K562 (cell line): ENCODE measurements around the gene C9. TPM values are rescaled to one million over a fixed set of nuclear protein-coding genes. Genes with fewer than 3 reads are reported as not detected.

Experiments used
- ATAC-seq: fragments of 200-7000 bp; cut with Tn5 transposase; 3 replicates; pipeline ENCODE4 v1.9.1; 2020; ENCODE audit warnings: moderate library complexity
- BruUV-seq: library from RNA; stranded (reverse); fragments of 400-500 nt; replicated peaks from 2 replicates; lab custom pipeline; 2021; lab: Mats Ljungman, UMichigan
- CTCF ChIA-PET: fragments of 300-600 bp; formaldehyde crosslinking; extraction: SDS; loops from one replicate; lab custom pipeline; 2021; ENCODE audit warnings: low intra/inter-chr PET ratio; lab: Yijun Ruan, JAX
- POLR2A ChIA-PET: fragments of 300-600, 350-650 bp; sonication (Branson Sonifier 250); formaldehyde crosslinking; extraction: SDS; loops from one replicate; lab custom pipeline; 2021; ENCODE audit warnings: antibody characterized with exemption, inconsistent platforms; lab: Yijun Ruan, JAX
- DNase-seq, 4 experiments: peaks; one replicate each; pipeline versions ENCODE4 v3.0.0 to v3.0.0-alpha.2; 2011 to 2018; ENCODE audit warnings: low spot score in 3 of 4, mixed read lengths in 3 of 4; ENCODE audit errors: extremely low read depth in 1 of 4
- FAIRE-seq: peaks from 2 replicates; lab custom pipeline; 2011; peaks lifted over from hg19 to GRCh38; lab: Jason Lieb, UNC
- H2AFZ ChIP-seq: 2 replicates; pipeline ENCODE4 v1.6.0; 2011; ENCODE audit warnings: low read depth, low read length, control low read depth, inconsistent platforms
- H3K27ac ChIP-seq: fragments of 200-600 bp; 3 replicates; pipeline ENCODE4 v1.8.0; 2011; ENCODE audit warnings: low read depth, mild to moderate bottlenecking, control low read depth, inconsistent platforms, low read length, moderate library complexity, mixed read lengths; ENCODE audit errors: extremely low read depth
- H3K27me3 ChIP-seq, 2 experiments: fragments of 300-600 bp in 1 of 2; 2 replicates in 1 of 2; 3 replicates in 1 of 2; pipeline versions ENCODE4 v1.6.0 to v1.8.0; 2011; ENCODE audit warnings: inconsistent platforms in 2 of 2, low read length in 2 of 2, mild to moderate bottlenecking in 1 of 2, mixed read lengths in 1 of 2, moderate library complexity in 1 of 2; ENCODE audit not compliant: control insufficient read depth in 2 of 2, insufficient read depth in 2 of 2
- H3K36me3 ChIP-seq: fragments of 300-600 bp; 3 replicates; pipeline ENCODE4 v1.8.0; 2011; ENCODE audit warnings: mild to moderate bottlenecking, low read length, inconsistent platforms; ENCODE audit not compliant: control insufficient read depth, insufficient read depth
- H3K4me1 ChIP-seq, 2 experiments: fragments of 200-600 bp in 1 of 2; replicated peaks in 1 of 2; 2 replicates in 1 of 2; 3 replicates in 1 of 2; pipeline versions ENCODE4 v1.5.1 to v1.8.0; 2011; ENCODE audit warnings: inconsistent platforms in 2 of 2, low read length in 2 of 2, mild to moderate bottlenecking in 1 of 2, mixed read lengths in 1 of 2, moderate library complexity in 1 of 2; ENCODE audit not compliant: control insufficient read depth in 2 of 2, insufficient read depth in 2 of 2
- H3K4me2 ChIP-seq: 2 replicates; pipeline ENCODE4 v1.6.1; 2011; ENCODE audit warnings: low read length, control low read depth, inconsistent platforms, mixed read lengths; ENCODE audit not compliant: insufficient read depth
- H3K4me3 ChIP-seq: fragments of 200-600 bp; sonication (generic), shearing (Covaris generic); 2 replicates; pipeline ENCODE4 v1.5.1; 2016; ENCODE audit warnings: control low read depth, inconsistent platforms
- H3K79me2 ChIP-seq: fragments of 200-600 bp; 3 replicates; pipeline ENCODE4 v1.8.0; 2011; ENCODE audit warnings: low read length, inconsistent platforms; ENCODE audit not compliant: control insufficient read depth, insufficient read depth
- H3K9ac ChIP-seq, 2 experiments: 2 replicates each; pipeline versions ENCODE4 v1.6.0 to v1.6.1; 2011; ENCODE audit warnings: low read depth in 2 of 2, low read length in 2 of 2, control low read depth in 1 of 2, inconsistent platforms in 1 of 2, mild to moderate bottlenecking in 1 of 2, mixed read lengths in 1 of 2; ENCODE audit not compliant: insufficient read depth in 1 of 2
- H3K9me1 ChIP-seq: one replicate; pipeline ENCODE4 v1.6.0; 2011; ENCODE audit warnings: inconsistent platforms, mild to moderate bottlenecking, low read length, moderate library complexity; ENCODE audit not compliant: control insufficient read depth, insufficient read depth
- H3K9me3 ChIP-seq: replicated peaks from 2 replicates; pipeline ENCODE4 v1.5.1; 2011; ENCODE audit warnings: low read depth, low read length, inconsistent platforms; ENCODE audit not compliant: control insufficient read depth, insufficient read depth
- H4K20me1 ChIP-seq: replicated peaks from 2 replicates; pipeline ENCODE4 v1.6.1; 2011; ENCODE audit warnings: low read length, inconsistent platforms, mixed read lengths; ENCODE audit not compliant: control insufficient read depth, insufficient read depth
- ETV1 ChIP-seq: fragments of 450-650 bp; conservative IDR thresholded peaks from 2 replicates; pipeline ENCODE4 v1.6.1; 2016; ENCODE audit warnings: missing genetic modification characterization, control low read depth, low read depth, missing compliant biosample characterization
- ETV6 ChIP-seq, 3 experiments: fragments of 150-350 bp in 1 of 3; sonication (generic) in 1 of 3; formaldehyde crosslinking in 1 of 3; IDR thresholded peaks; 2 replicates each; pipeline versions ENCODE4 v1.6.1 to v1.8.0; 2014 to 2022; ENCODE audit warnings: borderline replicate concordance in 2 of 3, low read depth in 2 of 3, antibody characterized with exemption in 1 of 3, low read length in 1 of 3, mild to moderate bottlenecking in 1 of 3, missing genetic modification reagents in 1 of 3
- GABPA ChIP-seq: fragments of 200-800 bp; sonication (Bioruptor generic); conservative IDR thresholded peaks from 2 replicates; pipeline ENCODE4 v1.6.1; 2016; ENCODE audit warnings: low read depth, missing genetic modification characterization, missing compliant biosample characterization
- MED1 ChIP-seq: sonication (generic); formaldehyde crosslinking; IDR thresholded peaks from 2 replicates; pipeline ENCODE4 v1.8.1; 2023; ENCODE audit warnings: missing genetic modification reagents, borderline replicate concordance
- SRSF3 ChIP-seq: fragments of 200-400 bp; formaldehyde crosslinking; IDR thresholded peaks from 2 replicates; pipeline ENCODE4 v1.6.1; 2016; ENCODE audit warnings: mild to moderate bottlenecking, low read length, moderate library complexity; ENCODE audit not compliant: insufficient read depth
- TOE1 ChIP-seq, 2 experiments: fragments of 450-650 bp in 1 of 2; sonication (generic) in 1 of 2; formaldehyde crosslinking in 1 of 2; IDR thresholded peaks; 2 replicates each; pipeline versions ENCODE4 v1.7.1 to v1.8.0; 2016 to 2022; ENCODE audit warnings: borderline replicate concordance in 2 of 2, mild to moderate bottlenecking in 2 of 2, antibody characterized with exemption in 1 of 2, inconsistent platforms in 1 of 2, low read depth in 1 of 2, missing genetic modification reagents in 1 of 2, moderate library complexity in 1 of 2
- WGBS: fragments of 100-300 bp; shearing (Covaris generic); methylation state at CpG from one replicate; pipeline ENCODE4 v1.1.6; 2016; ENCODE audit warnings: low coverage, mixed read lengths; ENCODE audit not compliant: insufficient coverage; ENCODE audit errors: missing lambda C conversion rate; 5-methylcytosine and 5-hydroxymethylcytosine counted together
- in situ Hi-C: fragments of 300-500 bp; cut with MboI; formaldehyde crosslinking; loops from 4 replicates; pipeline ENCODE4 v1.15.0; 2018; ENCODE audit warnings: inconsistent platforms, mixed read lengths
- intact Hi-C: fragments of 100-400 bp; cut with micrococcal nuclease; formaldehyde crosslinking; loops from 2 replicates; pipeline ENCODE4 v1.14.2; 2022
- polyA plus RNA-seq, 8 experiments: library from polyadenylated mRNA; depleted of rRNA in 4 of 8; stranded (reverse) in 5 of 8; unstranded in 3 of 8; fragments of >200 nt; fragmentation: Nextera tagmentation in 2 of 8; fragmentation: Illumina TruSeq in 1 of 8; extraction: Ambion mirVana in 2 of 8; extraction: Trizol in 1 of 8; gene quantifications; 2 replicates each; pipeline versions ENCODE4 v1.2.1 to v1.2.3, GENCODE V29; 2011 to 2014; ENCODE audit warnings: inconsistent platforms in 1 of 8, missing spikeins in 1 of 8
- total RNA-seq, 7 experiments: library from RNA; depleted of rRNA in 6 of 7; stranded (reverse); fragments of >200 nt in 6 of 7; fragmentation: Illumina TruSeq in 2 of 7; extraction: Trizol in 2 of 7; gene quantifications; 2 replicates each; pipeline versions ENCODE4 v1.2.1 to v1.2.3, GENCODE V29; 2011 to 2021; ENCODE audit warnings: low replicate concordance in 1 of 7
- TF ChIP-seq, protein P1 (sequence below): fragments of 450-650 bp; IDR thresholded peaks from 2 replicates; pipeline ENCODE4 v1.6.1; 2018; ENCODE audit not compliant: partially characterized antibody

C9 gene
- total and polyA plus RNA-seq, 9 of the 15 experiments (the other 6 are each of a cell fraction or from before 2014, with no cell fraction given) = 0.08 to 0.38 TPM; not detected in 7

DNA sequence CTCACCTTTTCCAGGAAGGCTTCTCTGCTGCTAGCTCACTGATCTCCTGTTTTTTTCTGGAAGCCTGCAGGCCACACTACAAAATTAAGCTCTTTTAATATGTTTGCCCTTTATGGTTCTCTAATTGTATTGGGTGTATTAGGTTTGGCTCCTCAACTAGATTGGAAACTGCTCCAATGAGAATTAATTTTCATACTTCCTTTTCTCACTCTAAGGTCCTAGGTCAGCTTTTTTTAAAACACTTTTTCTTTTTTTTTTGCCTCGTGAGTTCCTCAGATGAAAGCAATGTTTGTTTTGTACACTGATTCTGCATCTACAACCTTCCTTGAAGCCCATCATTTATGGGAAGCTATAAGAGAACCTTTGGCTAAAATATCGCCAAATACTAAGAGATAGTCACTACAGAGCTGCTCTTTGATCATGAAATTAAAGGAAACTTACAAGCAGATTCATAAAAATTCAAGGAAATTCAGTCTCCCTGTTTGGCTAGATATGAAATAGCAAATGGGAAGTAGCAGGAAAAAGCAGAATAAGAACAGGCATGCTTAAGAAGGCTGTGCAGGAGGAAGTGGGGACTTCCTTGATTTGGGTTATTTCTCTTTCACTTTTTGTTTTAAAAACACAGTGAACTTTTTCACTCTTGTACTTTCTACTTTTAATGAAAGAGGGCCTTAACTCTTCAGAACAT is 89.8 kb downstream of the C9 start (continued):
- TF ChIP-seq ETV6 (IDR thresholded peaks at IDR 0.05; ENCODE audit: borderline replicate concordance in 1 of 2, low read depth in 2 of 2, low read length in 1 of 2) (0 out of 4 replicates have a peak, but pooled peaks of 1 of the 2 experiments have one; percentile 26), ETV6 (CRISPR knock-in tag; IDR thresholded peaks at IDR 0.05; ENCODE audit: borderline replicate concordance) (no peak), MED1 (CRISPR knock-in tag) (no peak), TOE1 (IDR thresholded peaks at IDR 0.05; ENCODE audit: borderline replicate concordance) (no peak), TOE1 (CRISPR knock-in tag; IDR thresholded peaks at IDR 0.05; ENCODE audit: borderline replicate concordance, low read depth) (no peak)
- TF ChIP-seq, all 486 proteins: peak for 8

DNA sequence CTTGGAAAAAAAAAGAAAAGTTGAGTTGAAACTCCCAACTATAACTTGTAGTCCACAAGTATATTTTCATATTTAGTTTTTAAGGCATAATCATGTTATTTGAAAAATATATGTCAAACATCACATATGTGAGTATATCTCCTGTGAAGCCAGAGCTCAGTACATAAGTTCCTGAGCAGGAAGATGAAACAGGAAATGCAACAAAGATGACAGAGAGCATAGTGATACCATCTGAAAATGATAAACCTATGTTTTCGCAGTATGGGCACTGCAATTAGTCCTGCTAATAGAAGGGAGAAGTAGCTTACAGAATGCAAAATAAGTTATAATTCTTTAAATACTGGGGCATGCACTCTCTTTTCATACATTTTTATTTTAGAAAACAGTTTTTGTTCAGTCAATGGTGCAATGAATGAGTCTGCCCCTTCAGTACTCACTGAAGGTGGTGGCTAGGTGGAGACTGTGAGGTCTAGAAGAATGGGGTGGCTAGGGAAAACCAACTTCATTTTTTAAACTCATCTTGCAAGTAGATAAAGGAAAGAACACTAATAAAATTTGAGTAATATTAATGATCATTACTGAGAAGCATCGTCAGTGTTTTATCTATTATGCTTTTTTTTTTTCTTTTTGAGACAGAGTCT is 90.9 kb downstream of the C9 start:
- CTCF ChIA-PET = no interaction called here
- in situ Hi-C loops (loop anchor here (5.0 kb wide), 1 partner anchor 56 kb away; the partner anchor contains the start of gene FYB1), intact Hi-C loops (no loop called here)
- no peak overlapping the region for H3K9ac ChIP-seq
- H3K9me3 ChIP-seq = no peaks in the 10 kb centered on the region
- POLR2A ChIA-PET = no interaction called here
- 49% methylated on average over 2 of the region's 2 CpGs for WGBS
- peak; percentile 33; the same call in 1 of the 3 replicates for ATAC-seq
- no peak overlapping the region for H3K27ac ChIP-seq
- no peak for DNase-seq
- H3K79me2 ChIP-seq = no peaks in the 10 kb centered on the region
- H3K4me1 ChIP-seq = peaks cover 3 to 9% of the 10 kb centered on the region in 2 experiments; a peak in 4 of 5 replicates
- peak; percentile 35; the same call in 1 of the 2 replicates for TF ChIP-seq ETV1 (tag)
- TF ChIP-seq SRSF3 = no peak
- TF ChIP-seq GABPA = 0 out of 2 replicates have a peak, but pooled peaks have one; percentile 14
- TF ChIP-seq, protein P1, sequence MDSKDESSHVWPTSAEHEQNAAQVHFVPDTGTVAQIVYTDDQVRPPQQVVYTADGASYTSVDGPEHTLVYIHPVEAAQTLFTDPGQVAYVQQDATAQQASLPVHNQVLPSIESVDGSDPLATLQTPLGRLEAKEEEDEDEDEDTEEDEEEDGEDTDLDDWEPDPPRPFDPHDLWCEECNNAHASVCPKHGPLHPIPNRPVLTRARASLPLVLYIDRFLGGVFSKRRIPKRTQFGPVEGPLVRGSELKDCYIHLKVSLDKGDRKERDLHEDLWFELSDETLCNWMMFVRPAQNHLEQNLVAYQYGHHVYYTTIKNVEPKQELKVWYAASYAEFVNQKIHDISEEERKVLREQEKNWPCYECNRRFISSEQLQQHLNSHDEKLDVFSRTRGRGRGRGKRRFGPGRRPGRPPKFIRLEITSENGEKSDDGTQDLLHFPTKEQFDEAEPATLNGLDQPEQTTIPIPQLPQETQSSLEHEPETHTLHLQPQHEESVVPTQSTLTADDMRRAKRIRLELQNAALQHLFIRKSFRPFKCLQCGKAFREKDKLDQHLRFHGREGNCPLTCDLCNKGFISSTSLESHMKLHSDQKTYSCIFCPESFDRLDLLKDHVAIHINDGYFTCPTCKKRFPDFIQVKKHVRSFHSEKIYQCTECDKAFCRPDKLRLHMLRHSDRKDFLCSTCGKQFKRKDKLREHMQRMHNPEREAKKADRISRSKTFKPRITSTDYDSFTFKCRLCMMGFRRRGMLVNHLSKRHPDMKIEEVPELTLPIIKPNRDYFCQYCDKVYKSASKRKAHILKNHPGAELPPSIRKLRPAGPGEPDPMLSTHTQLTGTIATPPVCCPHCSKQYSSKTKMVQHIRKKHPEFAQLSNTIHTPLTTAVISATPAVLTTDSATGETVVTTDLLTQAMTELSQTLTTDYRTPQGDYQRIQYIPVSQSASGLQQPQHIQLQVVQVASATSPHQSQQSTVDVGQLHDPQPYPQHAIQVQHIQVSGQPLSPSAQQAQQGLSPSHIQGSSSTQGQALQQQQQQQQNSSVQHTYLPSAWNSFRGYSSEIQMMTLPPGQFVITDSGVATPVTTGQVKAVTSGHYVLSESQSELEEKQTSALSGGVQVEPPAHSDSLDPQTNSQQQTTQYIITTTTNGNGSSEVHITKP = peak; percentile 13
- no peak overlapping the region for H3K4me2 ChIP-seq
- H2AFZ ChIP-seq = no peak overlapping the region
- no TSS peak for BruUV-seq
- H3K27me3 ChIP-seq = no peaks in the 10 kb centered on the region
- no peaks in the 10 kb centered on the region for H3K9me1 ChIP-seq
- FAIRE-seq = no peak
- no peak overlapping the region for H3K4me3 ChIP-seq
- no peaks in the 10 kb centered on the region for H3K36me3 ChIP-seq
- no peaks in the 10 kb centered on the region for H4K20me1 ChIP-seq
